H7 (cell line): Measurements from ENCODE around the gene AMN1. TPM values are rescaled to one million over a fixed set of nuclear protein-coding genes. Genes with fewer than 3 reads are reported as not detected.
"Not testable (repeated sequence)": the region's sequence is repeated elsewhere in the genome, so short reads cannot be mapped to it uniquely, and the experiment has no call there.

Experiments used
- DNase-seq: peaks from one replicate; pipeline ENCODE4 v3.0.0; 2012
- H3K27me3 ChIP-seq: 2 replicates; pipeline ENCODE4 v1.6.0; 2011; ENCODE audit warnings: mild to moderate bottlenecking, low read length; ENCODE audit not compliant: control insufficient read depth, insufficient read depth
- H3K36me3 ChIP-seq: replicated peaks from 2 replicates; pipeline ENCODE4 v1.5.1; 2011; ENCODE audit warnings: low read length; ENCODE audit not compliant: control insufficient read depth, insufficient read depth
- H3K4me3 ChIP-seq: 2 replicates; pipeline ENCODE4 v1.5.1; 2011; ENCODE audit warnings: low read depth, mild to moderate bottlenecking, control low read depth, low read length, moderate library complexity; ENCODE audit not compliant: insufficient read depth
- total RNA-seq: library from RNA; depleted of rRNA; stranded (reverse); fragments of >200 nt; shearing (Covaris generic); gene quantifications from 2 replicates; pipeline ENCODE4 v1.2.3, GENCODE V29; 2014

Gene AMN1
- total RNA-seq, 1 experiment from 2014 or later: 23.4 TPM

DNA sequence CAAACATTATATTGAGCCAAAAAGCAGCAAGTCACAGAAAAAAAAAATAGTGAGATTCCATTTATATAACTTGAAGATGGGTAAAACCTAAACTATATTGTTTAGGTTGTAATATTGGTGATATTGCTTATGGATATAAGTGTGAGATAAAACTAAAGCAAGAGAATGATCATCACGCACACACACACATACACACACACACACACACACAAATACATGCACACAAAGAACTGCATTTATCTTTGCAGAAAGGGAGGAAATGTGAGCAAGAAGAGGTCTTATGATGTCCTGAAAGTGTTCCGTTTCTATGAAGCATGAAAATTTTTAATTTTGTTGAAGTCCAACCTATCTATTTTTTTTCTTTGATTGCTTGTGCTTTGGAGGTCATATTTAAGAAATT, 16.4 kb upstream of the AMN1 start:
- no peak for DNase-seq
- Histone ChIP-seq H3K27me3 (no peaks in the 10 kb centered on the region), H3K4me3 (no peak overlapping the region), H3K36me3 (no peaks in the 10 kb centered on the region)

DNA sequence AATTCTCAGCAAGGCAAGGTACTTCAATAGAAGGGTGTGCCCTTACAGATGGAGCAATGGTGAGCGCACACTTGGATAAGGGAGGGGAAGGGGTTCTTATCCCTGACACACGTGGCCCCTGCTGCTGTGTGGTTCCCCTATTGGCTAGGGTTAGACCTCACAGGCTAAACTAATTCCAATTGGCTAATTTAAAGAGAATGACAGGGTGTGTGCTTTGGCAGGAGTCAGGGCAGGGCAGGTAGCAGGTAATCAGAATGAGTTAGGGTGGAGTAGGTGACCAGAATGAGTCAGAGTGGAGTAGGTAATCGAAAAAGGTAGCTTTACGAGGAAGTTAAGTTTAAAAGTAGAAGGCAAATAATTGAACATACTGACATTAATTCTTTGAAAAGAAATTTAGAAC, 15.5 kb upstream of the AMN1 start:
- H3K27me3 ChIP-seq, DNase-seq, H3K4me3 ChIP-seq, H3K36me3 ChIP-seq: not testable (repeated sequence)

DNA sequence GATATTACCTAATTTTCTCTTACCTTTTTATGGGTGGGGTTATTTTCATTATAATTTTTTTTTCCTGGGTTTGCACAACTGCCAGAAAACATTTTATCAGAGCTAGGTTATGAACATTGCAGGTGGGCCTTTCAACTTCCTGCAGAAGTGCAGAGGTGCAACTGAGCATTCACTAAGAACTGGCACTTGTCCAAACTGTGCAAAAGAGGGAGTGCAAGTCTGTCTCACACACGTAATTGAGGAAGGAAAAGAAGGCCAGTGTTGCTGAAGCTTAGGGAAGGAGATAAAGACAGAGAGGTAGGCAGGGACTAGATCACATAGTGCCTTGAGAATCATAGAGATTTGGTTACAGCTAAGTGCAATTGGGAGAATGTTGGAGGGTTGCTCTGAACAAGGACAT, 14.1 kb upstream of the AMN1 start:
- no peak overlapping the region for H3K4me3 ChIP-seq
- H3K27me3 ChIP-seq: no peaks in the 10 kb centered on the region
- no peaks in the 10 kb centered on the region for H3K36me3 ChIP-seq
- no peak for DNase-seq

DNA sequence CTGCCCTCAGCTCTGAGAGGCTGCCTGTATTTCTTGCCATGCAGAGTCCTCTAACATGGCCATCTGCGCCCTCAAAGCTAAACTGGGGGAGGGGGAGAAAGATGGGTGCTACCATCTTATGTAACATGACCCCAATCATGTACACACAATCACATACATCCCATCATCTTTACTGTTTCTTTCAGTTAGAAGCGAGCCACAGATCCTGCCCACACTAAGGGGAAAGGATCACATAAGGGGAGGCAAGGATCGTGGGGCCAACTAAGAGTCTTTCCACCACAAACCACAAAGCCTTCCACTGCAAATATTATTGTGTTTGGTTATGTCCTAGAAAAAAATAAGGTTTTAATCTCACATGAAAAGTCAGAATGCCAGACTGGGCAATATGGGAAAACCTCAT, 11.8 kb upstream of the AMN1 start:
- no peak for DNase-seq
- Histone ChIP-seq H3K4me3 (no peak overlapping the region), H3K27me3 (no peaks in the 10 kb centered on the region), H3K36me3 (no peaks in the 10 kb centered on the region)

DNA sequence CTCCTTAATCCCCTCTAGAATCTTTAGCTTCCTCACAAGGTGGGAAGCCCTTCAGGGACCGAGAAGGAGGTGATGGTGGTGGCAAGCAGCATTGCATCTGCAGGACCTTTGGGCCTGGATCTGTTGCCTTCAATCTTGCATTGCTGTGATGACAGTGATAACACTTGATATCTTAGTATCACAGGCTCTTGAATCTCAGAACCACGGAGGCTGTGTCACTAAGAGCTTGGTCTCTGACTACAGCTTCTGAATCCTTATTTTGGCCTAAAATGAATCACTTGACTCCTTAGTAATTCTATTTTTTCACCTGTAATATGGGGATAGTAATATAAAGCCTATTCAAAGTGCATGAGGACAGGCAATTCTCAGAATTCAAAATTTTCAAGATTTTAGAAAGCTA, 8.9 kb upstream of the AMN1 start:
- Histone ChIP-seq H3K27me3 (no peaks in the 10 kb centered on the region), H3K36me3 (no peaks in the 10 kb centered on the region), H3K4me3 (no peak overlapping the region)
- no peak for DNase-seq

DNA sequence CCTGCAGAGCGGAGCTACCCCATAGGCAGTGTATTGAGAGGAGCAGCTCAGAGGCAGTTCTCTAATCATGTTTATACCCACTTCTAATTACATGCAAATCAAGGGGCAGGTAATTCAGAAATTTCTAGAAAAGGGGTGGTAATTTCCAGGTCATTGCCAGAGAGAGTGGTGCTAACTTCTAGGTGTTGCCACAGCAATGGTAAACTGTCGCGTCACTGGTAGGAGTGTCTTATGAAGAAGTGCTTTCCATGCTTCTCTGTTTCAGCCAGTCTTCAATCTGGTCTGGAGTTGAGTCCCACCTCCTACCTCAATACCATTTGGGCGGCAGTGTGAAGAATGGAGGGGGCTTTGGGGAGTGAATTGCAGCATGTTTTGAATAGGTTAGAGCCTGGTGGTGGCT, 8.5 kb upstream of the AMN1 start:
- DNase-seq: no peak
- Histone ChIP-seq H3K36me3 (no peaks in the 10 kb centered on the region), H3K4me3 (no peak overlapping the region), H3K27me3 (no peaks in the 10 kb centered on the region)

DNA sequence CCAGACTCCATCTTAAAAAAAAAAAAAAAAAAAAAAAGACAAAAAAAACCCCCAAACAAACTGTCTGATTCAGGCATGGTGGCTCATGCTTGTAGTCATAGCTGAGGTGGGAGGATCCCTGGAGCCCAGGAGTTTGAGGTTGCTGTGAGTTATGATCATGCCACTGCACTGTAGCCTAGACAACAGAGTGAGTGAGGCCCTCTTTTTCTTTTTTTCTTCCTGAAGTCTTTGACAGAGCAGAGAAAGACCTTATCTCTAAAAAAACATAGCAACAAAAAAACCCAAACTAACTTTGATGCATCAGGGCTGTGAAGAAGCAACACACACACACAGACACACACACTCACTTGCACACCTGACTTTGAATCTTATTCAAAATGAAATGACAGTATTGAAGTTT, 7.7 kb upstream of the AMN1 start:
- Histone ChIP-seq H3K36me3 (no peaks in the 10 kb centered on the region), H3K4me3 (no peak overlapping the region), H3K27me3 (no peaks in the 10 kb centered on the region)
- DNase-seq: no peak

DNA sequence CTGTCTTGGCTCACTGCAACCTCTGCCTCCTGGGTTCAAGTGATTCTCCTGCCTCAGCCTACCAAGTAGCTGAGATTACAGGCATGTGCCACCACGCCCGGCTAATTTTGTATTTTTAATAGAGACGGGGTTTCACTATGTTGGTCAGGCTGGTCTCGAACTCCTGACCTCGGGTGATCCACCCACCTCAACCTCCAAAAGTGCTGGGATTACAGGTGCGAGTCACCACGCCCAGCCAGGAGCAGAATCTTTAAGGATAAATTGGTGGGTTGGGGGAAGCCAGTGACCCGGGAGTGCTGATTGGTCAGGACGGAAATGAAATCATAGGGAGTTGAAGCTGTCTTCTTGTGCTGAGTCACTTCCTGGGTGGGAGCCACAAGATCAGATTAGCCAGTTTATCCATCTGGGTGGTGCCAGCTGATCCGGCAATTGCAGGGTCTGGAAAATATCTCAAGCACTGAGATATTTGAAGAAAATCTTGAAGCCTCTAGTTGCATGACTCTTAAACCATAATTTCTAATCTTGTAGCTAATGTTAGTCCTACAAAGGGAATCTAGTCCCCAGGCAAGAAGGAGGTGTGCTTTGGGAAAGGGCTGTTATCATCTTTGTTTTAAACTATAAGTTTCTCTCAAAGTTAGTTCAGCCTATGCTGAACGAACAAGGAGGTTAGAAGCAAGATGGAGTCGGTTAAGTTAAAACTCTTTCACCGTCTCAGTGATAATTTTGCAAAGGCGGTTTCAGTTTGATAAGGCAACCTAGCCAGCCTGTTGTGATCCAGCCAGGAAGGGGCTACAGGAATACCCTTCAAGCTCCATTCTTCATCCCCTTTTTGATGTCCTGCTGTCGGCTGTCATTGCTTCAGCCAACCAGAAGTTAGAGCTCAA, 5.0 kb upstream of the AMN1 start:
- DNase-seq, H3K36me3 ChIP-seq: not testable (repeated sequence)

DNA sequence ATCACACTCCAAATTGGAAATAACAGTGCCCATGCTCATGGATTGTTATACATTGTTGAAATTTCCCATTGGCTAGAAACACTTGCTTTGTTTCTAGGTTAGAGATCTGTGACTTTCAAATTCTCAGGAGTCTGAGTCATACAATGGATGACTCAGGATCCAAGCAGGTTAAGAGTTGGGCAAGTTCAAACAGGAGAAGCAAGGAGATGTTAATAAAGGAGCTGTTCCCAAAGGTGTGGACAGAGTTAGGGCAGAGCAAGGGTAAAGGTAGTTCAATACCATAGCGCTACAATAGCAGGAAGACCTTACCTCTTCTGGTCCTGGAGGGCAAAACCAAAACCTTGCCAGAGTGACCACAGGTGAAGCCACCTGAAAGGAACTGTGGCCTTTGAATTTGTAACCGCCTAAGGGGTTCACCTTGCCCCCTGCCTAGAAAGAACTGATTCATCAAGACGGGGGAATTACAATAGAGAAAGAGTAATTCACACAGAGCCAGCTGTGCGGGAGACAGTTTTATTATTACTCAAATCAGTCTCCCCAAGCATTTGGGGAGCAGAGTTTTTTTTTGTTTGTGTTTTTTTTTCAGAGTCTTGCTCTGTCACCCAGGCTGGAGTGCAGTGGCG, 4.2 kb upstream of the AMN1 start:
- no peaks in the 10 kb centered on the region for H3K36me3 ChIP-seq
- H3K27me3 ChIP-seq: no peaks in the 10 kb centered on the region
- peak; percentile 54 for DNase-seq
- no peak overlapping the region for H3K4me3 ChIP-seq

More for the DNA sequence above, 5.0 kb upstream of the AMN1 start:
- not testable (repeated sequence) for H3K27me3 ChIP-seq, H3K4me3 ChIP-seq

DNA sequence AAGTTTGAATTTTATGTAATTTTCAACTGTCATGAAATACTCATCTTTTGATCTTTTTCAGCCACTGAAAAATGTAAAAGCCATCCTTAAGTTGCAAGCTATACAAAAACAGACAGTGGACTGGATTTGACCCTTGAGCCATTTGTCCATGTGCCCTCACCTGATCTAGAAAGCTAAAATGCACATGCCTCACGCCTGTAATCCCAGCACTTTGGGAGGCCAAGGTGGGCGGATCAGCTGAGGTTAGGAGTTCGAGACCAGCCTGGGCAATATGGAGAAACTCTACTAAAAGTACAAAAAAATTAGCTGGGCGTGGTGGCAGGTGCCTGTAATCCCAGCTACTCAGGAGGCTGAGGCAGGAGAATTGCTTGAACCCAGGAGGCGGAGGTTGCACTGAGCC, 2.4 kb upstream of the AMN1 start:
- H3K36me3 ChIP-seq, H3K4me3 ChIP-seq, DNase-seq, H3K27me3 ChIP-seq: not testable (repeated sequence)

DNA sequence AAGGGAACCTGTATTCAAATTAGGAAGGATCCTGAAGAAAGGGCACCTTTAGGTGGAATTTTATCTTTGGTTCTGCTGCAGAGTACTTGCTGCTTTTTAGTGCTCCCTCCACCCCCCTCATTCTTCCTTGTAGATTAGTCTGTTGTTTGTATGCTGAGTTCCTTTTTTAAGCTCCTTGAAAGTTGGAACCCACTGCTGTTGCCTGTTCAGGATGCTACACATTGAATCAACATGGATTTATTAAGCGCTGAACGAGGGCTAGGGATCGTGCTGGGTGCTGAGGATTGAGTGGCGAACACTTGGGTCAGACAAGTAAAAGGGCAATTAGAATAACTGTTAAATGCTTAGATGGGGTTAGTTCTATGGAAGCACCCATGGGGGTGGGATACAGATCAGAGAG, 884 bp upstream of the AMN1 start:
- H3K27me3 ChIP-seq: no peaks in the 10 kb centered on the region
- DNase-seq: peak; percentile 16
- peak overlapping the region; percentile 52 for H3K4me3 ChIP-seq
- H3K36me3 ChIP-seq: no peaks in the 10 kb centered on the region

DNA sequence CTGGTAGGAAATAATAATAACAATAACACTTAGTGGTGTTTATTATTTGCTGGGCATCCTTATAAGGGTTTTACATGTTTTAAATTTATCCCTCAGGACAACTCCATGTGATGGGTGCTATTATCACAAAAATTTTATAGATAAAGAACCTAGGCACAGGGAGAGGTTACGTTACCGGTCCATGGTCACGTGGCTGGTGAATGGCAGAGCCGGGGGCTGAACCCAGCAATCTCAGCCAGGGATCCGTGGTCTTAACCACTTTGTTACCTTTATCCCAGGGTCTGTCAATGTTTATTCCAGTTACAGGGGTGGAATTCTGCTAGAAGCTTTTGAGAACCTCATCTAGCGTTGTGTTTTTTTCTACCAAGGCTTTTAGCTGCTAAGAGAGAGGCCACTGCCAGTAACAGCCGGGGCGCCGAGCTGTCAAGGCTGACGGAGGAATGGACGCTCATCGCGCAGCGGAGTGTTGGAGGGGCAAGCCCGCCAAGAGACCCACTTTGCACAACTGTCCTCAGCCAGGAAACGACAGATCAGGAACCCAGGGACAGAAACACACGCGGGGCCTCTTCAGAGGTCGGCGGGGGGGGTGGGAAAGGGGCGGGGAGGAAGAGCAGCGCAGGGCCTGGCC, 418 bp downstream of the AMN1 start:
- H3K4me3 ChIP-seq: peak overlapping the region; percentile 74
- DNase-seq: peak; percentile 63
- H3K27me3 ChIP-seq: no peaks in the 10 kb centered on the region
- no peaks in the 10 kb centered on the region for H3K36me3 ChIP-seq

DNA sequence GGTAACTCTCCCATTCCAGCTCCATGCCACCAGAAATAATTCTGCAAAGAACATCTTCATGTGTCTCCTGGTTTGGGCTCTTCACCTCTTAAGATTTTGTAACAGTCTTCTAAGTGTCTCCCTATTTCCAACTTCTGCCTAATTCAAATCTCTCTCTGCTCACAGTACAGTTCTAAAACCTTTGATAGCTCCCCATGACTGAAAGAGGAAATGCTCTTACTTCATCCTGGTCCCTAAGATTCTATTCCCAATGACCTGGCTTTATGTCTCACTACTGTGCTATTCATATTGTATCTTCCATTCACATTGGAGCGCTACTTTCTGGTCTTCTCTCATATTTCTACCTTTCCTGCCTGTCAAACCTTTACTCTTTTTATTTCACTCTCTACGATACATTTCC, 1.6 kb downstream of the AMN1 start:
- H3K4me3 ChIP-seq: no peak overlapping the region
- no peaks in the 10 kb centered on the region for H3K36me3 ChIP-seq
- no peaks in the 10 kb centered on the region for H3K27me3 ChIP-seq
- no peak for DNase-seq

DNA sequence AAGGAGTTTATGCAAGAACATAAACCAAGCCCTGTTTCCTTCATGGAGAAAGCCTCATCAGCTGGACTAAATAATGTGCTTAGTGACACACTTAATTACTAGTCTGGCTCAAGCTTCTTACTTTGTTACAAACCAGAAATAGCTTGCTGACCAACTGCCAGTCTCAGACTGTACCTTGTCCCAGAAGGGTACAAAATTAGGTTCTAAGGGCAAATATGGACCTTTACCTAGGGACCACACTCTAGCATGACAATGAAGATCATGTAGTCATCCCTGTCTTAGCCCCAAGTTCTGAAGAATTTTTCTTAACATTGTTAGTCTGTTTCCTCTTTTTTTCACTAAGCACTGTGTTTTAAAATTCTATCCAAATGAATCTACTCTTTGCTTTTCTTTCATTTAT, 2.2 kb downstream of the AMN1 start:
- no peak overlapping the region for H3K4me3 ChIP-seq
- no peaks in the 10 kb centered on the region for H3K36me3 ChIP-seq
- H3K27me3 ChIP-seq: no peaks in the 10 kb centered on the region
- DNase-seq: no peak

DNA sequence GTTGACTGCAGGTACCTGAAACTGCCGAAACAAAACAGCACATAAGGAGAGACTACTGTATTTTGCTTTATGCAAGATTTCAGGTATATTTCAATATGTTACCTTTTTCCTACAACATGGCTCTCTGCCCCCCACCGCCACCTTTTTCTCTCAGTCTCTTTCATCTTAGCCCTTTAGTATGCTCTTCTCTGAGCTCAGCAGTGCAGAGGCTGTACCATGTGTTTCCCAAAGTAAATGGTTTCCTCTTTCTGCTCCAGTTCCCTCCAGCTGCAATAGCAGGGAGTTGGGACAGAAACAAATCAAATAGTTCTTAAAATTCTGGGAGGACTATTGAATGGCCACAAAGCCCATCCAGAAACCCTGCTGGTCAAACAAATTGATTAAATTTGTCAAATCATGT, 4.3 kb downstream of the AMN1 start:
- DNase-seq: no peak
- no peaks in the 10 kb centered on the region for H3K36me3 ChIP-seq
- no peaks in the 10 kb centered on the region for H3K27me3 ChIP-seq
- no peak overlapping the region for H3K4me3 ChIP-seq
